Panc1 (cell line): ENCODE measurements around the gene MYADM. TPM values are rescaled to one million over a fixed set of nuclear protein-coding genes. Genes with fewer than 3 reads are reported as not detected.

Experiments
- ATAC-seq: fragments of 200-7000 bp; cut with Tn5 transposase; 2 replicates; pipeline ENCODE4 v1.9.1; 2020; ENCODE audit warnings: mild to moderate bottlenecking, moderate library complexity
- BruUV-seq: library from RNA; stranded (reverse); fragments of 400-500 nt; replicated peaks from 2 replicates; lab custom pipeline; 2021; lab: Mats Ljungman, UMichigan
- CTCF ChIA-PET: fragments of 300-600 bp; sonication (Branson Sonifier 250); formaldehyde crosslinking; loops from one replicate; lab custom pipeline; 2022; ENCODE audit warnings: antibody characterized with exemption; lab: Charles Lee
- POLR2A ChIA-PET: fragments of 300-600 bp; sonication (Branson Sonifier 250); formaldehyde crosslinking; loops from one replicate; lab custom pipeline; 2022; ENCODE audit warnings: antibody characterized with exemption; lab: Charles Lee
- DNase-seq: peaks from one replicate; pipeline ENCODE4 v3.0.0-alpha.2; 2010; ENCODE audit warnings: low read depth, low spot score
- H3K27ac ChIP-seq: 2 replicates; pipeline ENCODE4 v1.5.1; 2011; ENCODE audit warnings: mild to moderate bottlenecking, low read length, inconsistent platforms
- H3K27me3 ChIP-seq: fragments of 200-500 bp; sonication (Bioruptor generic); 2 replicates; pipeline ENCODE4 v1.6.0; 2014; ENCODE audit warnings: low read length, inconsistent platforms; ENCODE audit not compliant: control insufficient read depth, insufficient read depth
- H3K36me3 ChIP-seq: fragments of 200-500 bp; sonication (Bioruptor generic); 2 replicates; pipeline ENCODE4 v1.5.1; 2014; ENCODE audit warnings: inconsistent platforms, mild to moderate bottlenecking, low read length, moderate library complexity; ENCODE audit not compliant: control insufficient read depth, insufficient read depth
- H3K4me1 ChIP-seq: 2 replicates; pipeline ENCODE4 v1.5.1; 2011; ENCODE audit warnings: inconsistent platforms, mild to moderate bottlenecking, low read length, moderate library complexity; ENCODE audit not compliant: control insufficient read depth, insufficient read depth
- H3K4me3 ChIP-seq, 2 experiments: 2 replicates each; pipeline ENCODE4 v1.5.1; 2011 to 2012; ENCODE audit warnings: low read depth in 2 of 2, low read length in 2 of 2, mild to moderate bottlenecking in 2 of 2, inconsistent platforms in 1 of 2, moderate library complexity in 1 of 2
- H3K9me3 ChIP-seq: fragments of 200-500 bp; sonication (Bioruptor generic); 2 replicates; pipeline ENCODE4 v1.5.1; 2014; ENCODE audit warnings: low read depth, mild to moderate bottlenecking, inconsistent platforms, low read length, moderate library complexity; ENCODE audit not compliant: control insufficient read depth, insufficient read depth
- POLR2AphosphoS5 ChIP-seq: IDR thresholded peaks from 2 replicates; pipeline ENCODE4 v1.6.1; 2012; ENCODE audit warnings: mild to moderate bottlenecking, low read depth, low read length, moderate library complexity
- SIN3A ChIP-seq: IDR thresholded peaks from 2 replicates; pipeline ENCODE4 v1.6.1; 2012; ENCODE audit warnings: low read depth, mild to moderate bottlenecking, low read length, moderate library complexity, borderline replicate concordance; ENCODE audit not compliant: insufficient read depth
- TCF7L2 ChIP-seq: IDR thresholded peaks from 2 replicates; pipeline ENCODE4 v1.6.1; 2011; ENCODE audit warnings: mild to moderate bottlenecking, low read depth, low read length, inconsistent platforms
- in situ Hi-C: cut with HindIII; loops from 2 replicates; pipeline ENCODE4 v1.10.0; 2016; ENCODE audit warnings: low sequenced_read_pairs, low pct_unique_long_range_greater_than_20kb
- intact Hi-C: fragments of 100-400 bp; cut with micrococcal nuclease; formaldehyde crosslinking; loops from one replicate; pipeline ENCODE4 v1.10.0; 2022; ENCODE audit not compliant: unreplicated experiment
- total RNA-seq: library from RNA; stranded (reverse); gene quantifications from one replicate; pipeline ENCODE4 v1.2.1, GENCODE V29; 2021; ENCODE audit not compliant: unreplicated experiment
- TF ChIP-seq, protein P1 (sequence below): fragments of 450-650 bp; IDR thresholded peaks from 2 replicates; pipeline ENCODE4 v1.5.1; 2017; ENCODE audit warnings: mild to moderate bottlenecking
- TF ChIP-seq, protein P2 (sequence below), 2 experiments: IDR thresholded peaks; 2 replicates each; pipeline ENCODE4 v1.6.1; 2011 to 2012; ENCODE audit warnings: low read depth in 2 of 2, control low read depth in 1 of 2, low read length in 1 of 2, mild to moderate bottlenecking in 1 of 2, moderate library complexity in 1 of 2; ENCODE audit not compliant: insufficient read depth in 1 of 2

The MYADM gene
- total RNA-seq, 1 experiment from 2014 or later, result 469 TPM

DNA sequence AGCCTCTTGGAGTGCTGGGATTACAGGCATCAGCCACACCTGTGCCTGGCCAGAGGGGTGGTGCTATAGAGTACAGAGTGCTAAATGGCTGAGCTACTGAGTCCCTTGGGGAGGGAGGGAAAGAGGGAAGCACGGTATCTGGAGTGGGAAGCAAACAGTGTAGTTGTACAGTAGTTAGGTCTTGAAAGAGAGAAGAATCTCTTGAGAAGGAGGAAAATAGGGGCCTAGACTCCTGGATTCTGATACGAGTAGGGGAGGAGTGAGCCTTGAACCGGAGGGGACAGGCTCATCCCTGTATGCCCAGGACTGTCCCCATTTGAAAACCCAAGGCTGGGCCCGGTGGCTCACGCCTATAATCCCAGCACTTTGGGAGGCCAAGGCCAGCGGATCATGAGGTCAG, 5.1 kb downstream of the MYADM start:
- Histone ChIP-seq H3K9me3 (no peaks in the 10 kb centered on the region), H3K36me3 (peaks cover 6% of the 10 kb centered on the region; the same call in 1 of the 2 replicates), H3K27ac (peak overlapping the region; percentile 55; the same call in 1 of the 2 replicates), H3K4me3 (no peak overlapping the region), H3K27me3 (no peaks in the 10 kb centered on the region), H3K4me1 (peaks cover 39% of the 10 kb centered on the region)
- no peak for ATAC-seq
- ChIA-PET POLR2A (interaction anchor here (0.6 to 1.0 kb wide), 2 partner anchors 24 to 151 kb away, joined by 4 to 5 read pairs; no protein-coding TSS in a partner anchor), CTCF (no interaction called here)
- no peak for DNase-seq
- intact Hi-C loops (no loop called here), in situ Hi-C loops (no loop called here)
- BruUV-seq, result no TSS peak
- TF ChIP-seq, protein P1, sequence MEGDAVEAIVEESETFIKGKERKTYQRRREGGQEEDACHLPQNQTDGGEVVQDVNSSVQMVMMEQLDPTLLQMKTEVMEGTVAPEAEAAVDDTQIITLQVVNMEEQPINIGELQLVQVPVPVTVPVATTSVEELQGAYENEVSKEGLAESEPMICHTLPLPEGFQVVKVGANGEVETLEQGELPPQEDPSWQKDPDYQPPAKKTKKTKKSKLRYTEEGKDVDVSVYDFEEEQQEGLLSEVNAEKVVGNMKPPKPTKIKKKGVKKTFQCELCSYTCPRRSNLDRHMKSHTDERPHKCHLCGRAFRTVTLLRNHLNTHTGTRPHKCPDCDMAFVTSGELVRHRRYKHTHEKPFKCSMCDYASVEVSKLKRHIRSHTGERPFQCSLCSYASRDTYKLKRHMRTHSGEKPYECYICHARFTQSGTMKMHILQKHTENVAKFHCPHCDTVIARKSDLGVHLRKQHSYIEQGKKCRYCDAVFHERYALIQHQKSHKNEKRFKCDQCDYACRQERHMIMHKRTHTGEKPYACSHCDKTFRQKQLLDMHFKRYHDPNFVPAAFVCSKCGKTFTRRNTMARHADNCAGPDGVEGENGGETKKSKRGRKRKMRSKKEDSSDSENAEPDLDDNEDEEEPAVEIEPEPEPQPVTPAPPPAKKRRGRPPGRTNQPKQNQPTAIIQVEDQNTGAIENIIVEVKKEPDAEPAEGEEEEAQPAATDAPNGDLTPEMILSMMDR, result no peak
- TF ChIP-seq, protein P2, sequence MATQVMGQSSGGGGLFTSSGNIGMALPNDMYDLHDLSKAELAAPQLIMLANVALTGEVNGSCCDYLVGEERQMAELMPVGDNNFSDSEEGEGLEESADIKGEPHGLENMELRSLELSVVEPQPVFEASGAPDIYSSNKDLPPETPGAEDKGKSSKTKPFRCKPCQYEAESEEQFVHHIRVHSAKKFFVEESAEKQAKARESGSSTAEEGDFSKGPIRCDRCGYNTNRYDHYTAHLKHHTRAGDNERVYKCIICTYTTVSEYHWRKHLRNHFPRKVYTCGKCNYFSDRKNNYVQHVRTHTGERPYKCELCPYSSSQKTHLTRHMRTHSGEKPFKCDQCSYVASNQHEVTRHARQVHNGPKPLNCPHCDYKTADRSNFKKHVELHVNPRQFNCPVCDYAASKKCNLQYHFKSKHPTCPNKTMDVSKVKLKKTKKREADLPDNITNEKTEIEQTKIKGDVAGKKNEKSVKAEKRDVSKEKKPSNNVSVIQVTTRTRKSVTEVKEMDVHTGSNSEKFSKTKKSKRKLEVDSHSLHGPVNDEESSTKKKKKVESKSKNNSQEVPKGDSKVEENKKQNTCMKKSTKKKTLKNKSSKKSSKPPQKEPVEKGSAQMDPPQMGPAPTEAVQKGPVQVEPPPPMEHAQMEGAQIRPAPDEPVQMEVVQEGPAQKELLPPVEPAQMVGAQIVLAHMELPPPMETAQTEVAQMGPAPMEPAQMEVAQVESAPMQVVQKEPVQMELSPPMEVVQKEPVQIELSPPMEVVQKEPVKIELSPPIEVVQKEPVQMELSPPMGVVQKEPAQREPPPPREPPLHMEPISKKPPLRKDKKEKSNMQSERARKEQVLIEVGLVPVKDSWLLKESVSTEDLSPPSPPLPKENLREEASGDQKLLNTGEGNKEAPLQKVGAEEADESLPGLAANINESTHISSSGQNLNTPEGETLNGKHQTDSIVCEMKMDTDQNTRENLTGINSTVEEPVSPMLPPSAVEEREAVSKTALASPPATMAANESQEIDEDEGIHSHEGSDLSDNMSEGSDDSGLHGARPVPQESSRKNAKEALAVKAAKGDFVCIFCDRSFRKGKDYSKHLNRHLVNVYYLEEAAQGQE (IDR thresholded peaks at IDR 0.05; ENCODE audit: insufficient read depth in 1 of 2, low read depth in 2 of 2, low read length in 1 of 2), result no peak
- TF ChIP-seq POLR2AphosphoS5 (no peak), SIN3A (no peak), TCF7L2 (no peak)

DNA sequence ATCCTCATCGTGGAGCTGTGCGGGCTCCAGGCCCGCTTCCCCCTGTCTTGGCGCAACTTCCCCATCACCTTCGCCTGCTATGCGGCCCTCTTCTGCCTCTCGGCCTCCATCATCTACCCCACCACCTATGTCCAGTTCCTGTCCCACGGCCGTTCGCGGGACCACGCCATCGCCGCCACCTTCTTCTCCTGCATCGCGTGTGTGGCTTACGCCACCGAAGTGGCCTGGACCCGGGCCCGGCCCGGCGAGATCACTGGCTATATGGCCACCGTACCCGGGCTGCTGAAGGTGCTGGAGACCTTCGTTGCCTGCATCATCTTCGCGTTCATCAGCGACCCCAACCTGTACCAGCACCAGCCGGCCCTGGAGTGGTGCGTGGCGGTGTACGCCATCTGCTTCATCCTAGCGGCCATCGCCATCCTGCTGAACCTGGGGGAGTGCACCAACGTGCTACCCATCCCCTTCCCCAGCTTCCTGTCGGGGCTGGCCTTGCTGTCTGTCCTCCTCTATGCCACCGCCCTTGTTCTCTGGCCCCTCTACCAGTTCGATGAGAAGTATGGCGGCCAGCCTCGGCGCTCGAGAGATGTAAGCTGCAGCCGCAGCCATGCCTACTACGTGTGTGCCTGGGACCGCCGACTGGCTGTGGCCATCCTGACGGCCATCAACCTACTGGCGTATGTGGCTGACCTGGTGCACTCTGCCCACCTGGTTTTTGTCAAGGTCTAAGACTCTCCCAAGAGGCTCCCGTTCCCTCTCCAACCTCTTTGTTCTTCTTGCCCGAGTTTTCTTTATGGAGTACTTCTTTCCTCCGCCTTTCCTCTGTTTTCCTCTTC, 6.3 kb downstream of the MYADM start:
- CTCF ChIA-PET, result no interaction called here
- no TSS peak for BruUV-seq
- Histone ChIP-seq H3K4me1 (peaks cover 43% of the 10 kb centered on the region), H3K9me3 (no peaks in the 10 kb centered on the region), H3K27ac (no peak overlapping the region; the same call in 1 of the 2 replicates), H3K4me3 (no peak overlapping the region), H3K27me3 (no peaks in the 10 kb centered on the region), H3K36me3 (0 out of 2 replicates have a peak, but pooled peaks cover 6% of the 10 kb centered on the region)
- POLR2A ChIA-PET, result interaction anchor here (0.6 to 1.0 kb wide), 5 partner anchors 25 to 1801 kb away, joined by 3 to 14 read pairs (median 5); partner anchors contain the start of gene EPN1
- intact Hi-C loops (no loop called here), in situ Hi-C loops (no loop called here)
- no peak for DNase-seq
- ATAC-seq, result no peak
- TF ChIP-seq POLR2AphosphoS5 (peak; percentile 60), TCF7L2 (no peak), SIN3A (no peak)
- TF ChIP-seq, protein P2 (IDR thresholded peaks at IDR 0.05; ENCODE audit: insufficient read depth in 1 of 2, low read depth in 2 of 2, low read length in 1 of 2), result no peak
- TF ChIP-seq, protein P1, result no peak
